H1 (cell line): ENCODE measurements around the gene RAPGEF1. TPM values are rescaled to one million over a fixed set of nuclear protein-coding genes. Genes with fewer than 3 reads are reported as not detected.

Experiments
- CTCF ChIA-PET: fragments of 300-600 bp; sonication (Branson Sonifier 250); formaldehyde crosslinking; loops from one replicate; lab custom pipeline; 2021; ENCODE audit not compliant: partially characterized antibody; lab: Charles Lee
- POLR2A ChIA-PET: fragments of 300-600 bp; sonication (Branson Sonifier 250); formaldehyde crosslinking; loops from one replicate; lab custom pipeline; 2021; ENCODE audit warnings: inconsistent platforms; ENCODE audit not compliant: partially characterized antibody; lab: Charles Lee
- DNase-seq, 2 experiments: peaks; one replicate each; pipeline versions ENCODE4 v3.0.0 to v3.0.0-alpha.2; 2010 to 2022; ENCODE audit warnings: low spot score in 2 of 2, low read depth in 1 of 2, mixed read lengths in 1 of 2
- FAIRE-seq: peaks from 2 replicates; lab custom pipeline; 2011; peaks lifted over from hg19 to GRCh38; lab: Jason Lieb, UNC
- H2AFZ ChIP-seq: 2 replicates; pipeline ENCODE4 v1.8.1; 2012; ENCODE audit warnings: low read length, inconsistent platforms
- H2AK5ac ChIP-seq: 2 replicates; pipeline ENCODE4 v1.6.1; 2013; ENCODE audit warnings: low read depth, low read length
- H2BK120ac ChIP-seq: replicated peaks from 2 replicates; pipeline ENCODE3; 2013; ENCODE audit warnings: low read depth, low read length, inconsistent platforms
- H2BK12ac ChIP-seq: 2 replicates; pipeline ENCODE4 v1.6.1; 2013; ENCODE audit warnings: low read depth, low read length
- H2BK15ac ChIP-seq: 2 replicates; pipeline ENCODE4 v1.6.1; 2013; ENCODE audit warnings: low read length
- H2BK20ac ChIP-seq: 2 replicates; pipeline ENCODE4 v1.6.1; 2013; ENCODE audit warnings: low read length
- H2BK5ac ChIP-seq: 2 replicates; pipeline ENCODE4 v1.6.1; 2013; ENCODE audit warnings: low read depth, low read length
- H3K14ac ChIP-seq: 2 replicates; pipeline ENCODE4 v1.6.1; 2013; ENCODE audit warnings: inconsistent platforms; ENCODE audit not compliant: insufficient read length
- H3K18ac ChIP-seq: 2 replicates; pipeline ENCODE4 v1.6.1; 2013; ENCODE audit warnings: low read length; ENCODE audit errors: extremely low read depth
- H3K23ac ChIP-seq: 2 replicates; pipeline ENCODE4 v1.6.1; 2013; ENCODE audit warnings: inconsistent platforms; ENCODE audit not compliant: insufficient read length
- H3K23me2 ChIP-seq: 2 replicates; pipeline ENCODE4 v1.6.1; 2013; ENCODE audit warnings: low read depth, low read length
- H3K27ac ChIP-seq: 2 replicates; pipeline ENCODE4 v1.6.1; 2011; ENCODE audit warnings: low read depth, low read length, inconsistent platforms
- H3K27me3 ChIP-seq, 4 experiments: replicated peaks in 1 of 4; 1 replicate in 1 of 4; 2 replicates in 3 of 4; pipeline versions ENCODE4 v1.6.1 to v1.8.1; 2011 to 2013; ENCODE audit warnings: low read length in 3 of 4, mild to moderate bottlenecking in 3 of 4, inconsistent platforms in 2 of 4, mixed read lengths in 2 of 4, moderate library complexity in 1 of 4; ENCODE audit not compliant: control insufficient read depth in 3 of 4, insufficient read depth in 3 of 4; ENCODE audit errors: extremely low read depth in 1 of 4
- H3K36me3 ChIP-seq, 4 experiments: 2 replicates each; pipeline versions ENCODE4 v1.6.1 to v1.8.1; 2011 to 2013; ENCODE audit warnings: mild to moderate bottlenecking in 4 of 4, low read length in 3 of 4, moderate library complexity in 2 of 4, control low read depth in 1 of 4, inconsistent platforms in 1 of 4; ENCODE audit not compliant: insufficient read depth in 4 of 4, control insufficient read depth in 2 of 4
- H3K4ac ChIP-seq: replicated peaks from 2 replicates; pipeline ENCODE3; 2013; ENCODE audit warnings: low read length, low read depth, mixed read lengths, inconsistent platforms; ENCODE audit not compliant: insufficient read length
- H3K4me1 ChIP-seq, 4 experiments: replicated peaks in 1 of 4; 1 replicate in 1 of 4; 2 replicates in 3 of 4; pipeline versions ENCODE4 v1.6.1 to v1.8.1; 2011 to 2013; ENCODE audit warnings: low read length in 3 of 4, inconsistent platforms in 2 of 4, mixed read lengths in 1 of 4; ENCODE audit not compliant: insufficient read depth in 4 of 4, control insufficient read depth in 3 of 4
- H3K4me2 ChIP-seq, 2 experiments: 2 replicates each; pipeline versions ENCODE4 v1.6.1 to v1.8.1; 2011 to 2013; ENCODE audit warnings: low read depth in 2 of 2, low read length in 2 of 2, control low read depth in 1 of 2, inconsistent platforms in 1 of 2, mild to moderate bottlenecking in 1 of 2; ENCODE audit not compliant: insufficient read depth in 1 of 2
- H3K4me3 ChIP-seq, 4 experiments: fragments of 200-600, 300-600 bp in 1 of 4; sonication (generic), shearing (Covaris generic), sonication (Bioruptor Twin) in 1 of 4; 2 replicates each; pipeline versions ENCODE4 v1.5.1 to v1.8.1; 2011 to 2016; ENCODE audit warnings: low read length in 4 of 4, low read depth in 3 of 4, control low read depth in 2 of 4, inconsistent platforms in 2 of 4, mild to moderate bottlenecking in 2 of 4, mixed read lengths in 1 of 4, moderate library complexity in 1 of 4; ENCODE audit not compliant: insufficient read depth in 2 of 4; ENCODE audit errors: extremely low read depth in 1 of 4
- H3K56ac ChIP-seq: replicated peaks from 2 replicates; pipeline ENCODE3; 2013; ENCODE audit warnings: low read depth, mild to moderate bottlenecking, mixed read lengths, low read length, inconsistent platforms; ENCODE audit not compliant: insufficient read length
- H3K79me1 ChIP-seq: 2 replicates; pipeline ENCODE4 v1.6.1; 2013; ENCODE audit warnings: low read depth, low read length, control low read depth
- H3K79me2 ChIP-seq, 2 experiments: 2 replicates each; pipeline versions ENCODE4 v1.6.1 to v1.8.1; 2012 to 2013; ENCODE audit warnings: low read length in 2 of 2, mild to moderate bottlenecking in 2 of 2, inconsistent platforms in 1 of 2; ENCODE audit not compliant: insufficient read depth in 2 of 2, control insufficient read depth in 1 of 2
- H3K9ac ChIP-seq, 4 experiments: replicated peaks in 1 of 4; 1 replicate in 1 of 4; 2 replicates in 3 of 4; pipeline versions ENCODE4 v1.6.1 to v1.8.1; 2011 to 2013; ENCODE audit warnings: low read depth in 3 of 4, low read length in 3 of 4, control low read depth in 2 of 4, mild to moderate bottlenecking in 2 of 4, moderate library complexity in 2 of 4, inconsistent platforms in 1 of 4; ENCODE audit errors: extremely low read depth in 1 of 4
- H3K9me3 ChIP-seq, 2 experiments: 2 replicates each; pipeline versions ENCODE4 v1.6.1 to v1.8.1; 2012 to 2013; ENCODE audit warnings: mild to moderate bottlenecking in 2 of 2, moderate library complexity in 2 of 2, control low read depth in 1 of 2, inconsistent platforms in 1 of 2, low read depth in 1 of 2, low read length in 1 of 2, mixed read lengths in 1 of 2; ENCODE audit not compliant: insufficient read depth in 2 of 2
- H4K20me1 ChIP-seq, 2 experiments: replicated peaks in 1 of 2; 2 replicates each; pipeline versions ENCODE3 to v1.8.1; 2011 to 2013; ENCODE audit warnings: inconsistent platforms in 2 of 2, low read length in 2 of 2, mild to moderate bottlenecking in 1 of 2; ENCODE audit not compliant: insufficient read depth in 2 of 2, control insufficient read depth in 1 of 2
- H4K5ac ChIP-seq: 2 replicates; pipeline ENCODE4 v1.6.1; 2013; ENCODE audit warnings: low read length, low read depth, mixed read lengths, inconsistent platforms; ENCODE audit not compliant: insufficient read length
- H4K8ac ChIP-seq: 2 replicates; pipeline ENCODE4 v1.8.0; 2013; ENCODE audit warnings: mild to moderate bottlenecking, moderate library complexity, low read length, inconsistent platforms; ENCODE audit not compliant: insufficient read depth; ENCODE audit errors: extremely low read depth
- H4K91ac ChIP-seq: replicated peaks from 2 replicates; pipeline ENCODE3; 2013; ENCODE audit warnings: low read length, mixed read lengths, inconsistent platforms; ENCODE audit not compliant: insufficient read length
- BRCA1 ChIP-seq: IDR thresholded peaks from 2 replicates; pipeline ENCODE4 v1.6.1; 2012; ENCODE audit warnings: low read depth, low read length, improper control_type of control experiment
- CEBPB ChIP-seq: IDR thresholded peaks from 2 replicates; pipeline ENCODE4 v1.6.1; 2012; ENCODE audit warnings: low read depth, low read length
- CHD1 ChIP-seq: IDR thresholded peaks from 2 replicates; pipeline ENCODE4 v1.6.1; 2012; ENCODE audit warnings: low read depth, low read length, improper control_type of control experiment
- CREB1 ChIP-seq: IDR thresholded peaks from 2 replicates; pipeline ENCODE4 v1.6.1; 2012; ENCODE audit warnings: inconsistent platforms
- EZH2 ChIP-seq: fragments of 200-600 bp; sonication (generic); IDR thresholded peaks from 2 replicates; pipeline ENCODE4 v1.7.1; 2012; ENCODE audit warnings: low read depth, mild to moderate bottlenecking, moderate library complexity, low read length, inconsistent platforms; ENCODE audit not compliant: severe bottlenecking
- RBBP5 ChIP-seq: IDR thresholded peaks from 2 replicates; pipeline ENCODE4 v1.7.1; 2012; ENCODE audit warnings: low read depth, mild to moderate bottlenecking, inconsistent platforms, low read length, moderate library complexity, borderline replicate concordance
- TAF7 ChIP-seq: optimal IDR thresholded peaks from 2 replicates; pipeline ENCODE3; 2011; ENCODE audit warnings: low read depth, mild to moderate bottlenecking, inconsistent platforms, low read length, moderate library complexity, borderline replicate concordance
- TBP ChIP-seq: IDR thresholded peaks from 2 replicates; pipeline ENCODE4 v1.6.1; 2011; ENCODE audit warnings: low read depth, low read length, improper control_type of control experiment
- WGBS, 2 experiments: shearing (Covaris generic) in 1 of 2; methylation state at CpG; one replicate each; pipeline versions ENCODE4 v1.1.6 to v1.1.7; 2013 to 2015; ENCODE audit warnings: low lambda C conversion rate in 2 of 2, mixed read lengths in 2 of 2, inconsistent platforms in 1 of 2, low coverage in 1 of 2, missing lambda C conversion rate in 1 of 2; ENCODE audit not compliant: insufficient replicate concordance in 2 of 2, insufficient coverage in 1 of 2, insufficient read length in 1 of 2; ENCODE audit errors: extremely low coverage in 1 of 2, missing lambda C conversion rate in 1 of 2; 5-methylcytosine and 5-hydroxymethylcytosine counted together
- polyA plus RNA-seq, 7 experiments: library from polyadenylated mRNA; depleted of rRNA in 3 of 7; stranded (reverse) in 5 of 7; unstranded in 2 of 7; fragments of >200 nt in 5 of 7; fragments of 200-250 nt in 2 of 7; gene quantifications; 1 replicate in 5 of 7; 2 replicates in 1 of 7; 4 replicates in 1 of 7; pipeline versions ENCODE4 v1.2.1 to v1.2.3, GENCODE V29; 2011 to 2013; ENCODE audit warnings: missing spikeins in 2 of 7, mixed read lengths in 2 of 7
- total RNA-seq: library from RNA; stranded (reverse); fragmentation: NEBNext Ultra II Directional; extraction: Animal tissue kit (Norgen Biotek cat#: 25700); gene quantifications from 2 replicates; pipeline ENCODE4 v1.2.1, GENCODE V29; 2021
- TF ChIP-seq, protein P1 (sequence below): IDR thresholded peaks from 2 replicates; pipeline ENCODE4 v1.6.1; 2012; ENCODE audit warnings: low read length, inconsistent platforms

The RAPGEF1 gene
- total and polyA plus RNA-seq, 2 of the 8 experiments (the other 6 are each of a cell fraction or from before 2014, with no cell fraction given): 29.7 to 78.9 TPM

DNA sequence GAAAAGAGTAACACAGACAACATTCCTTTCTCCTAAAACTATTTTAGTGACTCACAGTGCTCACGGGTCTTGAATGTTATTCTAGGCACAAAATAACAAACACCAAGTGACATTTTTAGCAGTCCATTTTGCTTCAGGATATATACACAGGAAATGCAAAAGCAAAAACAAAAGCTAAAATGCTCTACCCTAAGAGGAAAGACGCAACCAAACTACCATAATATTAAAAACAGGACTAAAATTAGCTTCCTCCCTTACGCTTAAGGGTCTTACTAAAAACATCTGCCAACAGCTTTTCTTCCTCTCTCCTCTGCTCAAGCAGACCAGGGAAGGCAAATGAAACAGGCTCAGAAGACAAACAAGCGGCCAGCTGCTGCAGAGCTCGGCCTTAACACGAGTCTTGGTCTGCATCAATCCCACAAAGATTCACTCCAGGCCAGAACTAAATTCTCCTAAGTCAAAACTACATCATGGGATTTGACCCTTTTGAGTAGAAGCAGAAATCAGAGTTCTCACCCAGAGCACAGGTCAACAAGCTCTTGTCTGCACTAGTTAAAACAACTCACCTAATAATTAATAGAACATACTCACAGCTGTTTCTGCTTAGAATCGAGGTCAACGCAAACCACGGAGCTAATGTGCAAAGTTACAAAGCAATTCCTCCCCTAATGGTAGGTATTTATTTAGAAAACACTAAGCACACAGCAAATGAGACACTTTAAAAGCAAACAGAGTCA, 62.3 kb downstream of the RAPGEF1 start:
- no peaks in the 10 kb centered on the region for H4K20me1 ChIP-seq
- H3K56ac ChIP-seq: no peak overlapping the region
- H2BK120ac ChIP-seq: peak overlapping the region; percentile 48
- peak overlapping the region in 1 of 2 experiments; percentile 3; a peak in 1 of 4 replicates for H3K4me2 ChIP-seq
- H3K4ac ChIP-seq: peak overlapping the region; percentile 10
- H3K14ac ChIP-seq: no peak overlapping the region
- H3K9me3 ChIP-seq: peaks cover 0 to 2% of the 10 kb centered on the region in 2 experiments; a peak in 1 of 4 replicates
- peak overlapping the region; percentile 13 for H4K91ac ChIP-seq
- 85% methylated on average over 9 of the region's 9 CpGs; no CpG with 5 or more reads in 1 of the 2 experiments for WGBS, 2 experiments
- H2BK12ac ChIP-seq: peak overlapping the region; percentile 69; the same call in 1 of the 2 replicates
- TF ChIP-seq TBP (no peak), BRCA1 (no peak), EZH2 (no peak), RBBP5 (no peak), CEBPB (no peak), CHD1 (no peak), TAF7 (no peak), CREB1 (no peak)
- TF ChIP-seq, protein P1, sequence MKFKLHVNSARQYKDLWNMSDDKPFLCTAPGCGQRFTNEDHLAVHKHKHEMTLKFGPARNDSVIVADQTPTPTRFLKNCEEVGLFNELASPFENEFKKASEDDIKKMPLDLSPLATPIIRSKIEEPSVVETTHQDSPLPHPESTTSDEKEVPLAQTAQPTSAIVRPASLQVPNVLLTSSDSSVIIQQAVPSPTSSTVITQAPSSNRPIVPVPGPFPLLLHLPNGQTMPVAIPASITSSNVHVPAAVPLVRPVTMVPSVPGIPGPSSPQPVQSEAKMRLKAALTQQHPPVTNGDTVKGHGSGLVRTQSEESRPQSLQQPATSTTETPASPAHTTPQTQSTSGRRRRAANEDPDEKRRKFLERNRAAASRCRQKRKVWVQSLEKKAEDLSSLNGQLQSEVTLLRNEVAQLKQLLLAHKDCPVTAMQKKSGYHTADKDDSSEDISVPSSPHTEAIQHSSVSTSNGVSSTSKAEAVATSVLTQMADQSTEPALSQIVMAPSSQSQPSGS: no peak
- H3K27ac ChIP-seq: no peak overlapping the region
- H3K23me2 ChIP-seq: no peaks in the 10 kb centered on the region
- no peak overlapping the region for H2BK15ac ChIP-seq
- H3K18ac ChIP-seq: peak overlapping the region; percentile 52
- POLR2A ChIA-PET: interaction anchor here (1.1 to 1.9 kb wide), 2 partner anchors 9 to 18 kb away, joined by 3 to 8 read pairs; no protein-coding TSS in a partner anchor
- H2BK20ac ChIP-seq: no peak overlapping the region
- no peaks in the 10 kb centered on the region for H3K36me3 ChIP-seq
- H4K8ac ChIP-seq: no peak overlapping the region
- H3K79me1 ChIP-seq: no peaks in the 10 kb centered on the region; the same call in 1 of the 2 replicates
- no peak overlapping the region for H2AK5ac ChIP-seq
- H3K27me3 ChIP-seq: no peaks in the 10 kb centered on the region
- DNase-seq (no peak), FAIRE-seq (no peak)
- peak overlapping the region; percentile 3; the same call in 1 of the 2 replicates for H2BK5ac ChIP-seq
- H3K23ac ChIP-seq: no peak overlapping the region
- no peak overlapping the region for H3K4me3 ChIP-seq
- no peak overlapping the region for H2AFZ ChIP-seq
- peaks cover 9 to 44% (median 31%) of the 10 kb centered on the region in 4 experiments for H3K4me1 ChIP-seq
- CTCF ChIA-PET: interaction anchor here (0.7 to 3.1 kb wide), 8 partner anchors 12 to 99 kb away, joined by 3 to 17 read pairs (median 4); partner anchors contain the start of gene RAPGEF1
- peaks cover 0 to 67% of the 10 kb centered on the region in 2 experiments; a peak in 2 of 4 replicates for H3K79me2 ChIP-seq
- H3K9ac ChIP-seq: no peak overlapping the region
- H4K5ac ChIP-seq: no peak overlapping the region
